T-helper 2 cell treated with Interferon-gamma antibody and Interleukin-4, amounts not matched to agents 100 ng/mL and 5 ng/mL, for 36 hours (primary cell): ENCODE results near the gene KLHDC7B. TPM values are rescaled to one million over a fixed set of nuclear protein-coding genes. Genes with fewer than 3 reads are reported as not detected.
"Not testable (repeated sequence)": the region's sequence is repeated elsewhere in the genome, so short reads cannot be mapped to it uniquely, and the experiment has no call there.

ENCODE experiments used
- intact Hi-C: fragments of 100-400 bp; cut with micrococcal nuclease; formaldehyde crosslinking; loops from one replicate; pipeline ENCODE4 v1.15.1; 2023
- total RNA-seq: library from RNA; stranded (reverse); gene quantifications from 2 replicates; pipeline ENCODE4 v1.2.3, GENCODE V29; 2022

KLHDC7B gene
- total RNA-seq, 1 donor from 2014 or later = 5.3 TPM

DNA sequence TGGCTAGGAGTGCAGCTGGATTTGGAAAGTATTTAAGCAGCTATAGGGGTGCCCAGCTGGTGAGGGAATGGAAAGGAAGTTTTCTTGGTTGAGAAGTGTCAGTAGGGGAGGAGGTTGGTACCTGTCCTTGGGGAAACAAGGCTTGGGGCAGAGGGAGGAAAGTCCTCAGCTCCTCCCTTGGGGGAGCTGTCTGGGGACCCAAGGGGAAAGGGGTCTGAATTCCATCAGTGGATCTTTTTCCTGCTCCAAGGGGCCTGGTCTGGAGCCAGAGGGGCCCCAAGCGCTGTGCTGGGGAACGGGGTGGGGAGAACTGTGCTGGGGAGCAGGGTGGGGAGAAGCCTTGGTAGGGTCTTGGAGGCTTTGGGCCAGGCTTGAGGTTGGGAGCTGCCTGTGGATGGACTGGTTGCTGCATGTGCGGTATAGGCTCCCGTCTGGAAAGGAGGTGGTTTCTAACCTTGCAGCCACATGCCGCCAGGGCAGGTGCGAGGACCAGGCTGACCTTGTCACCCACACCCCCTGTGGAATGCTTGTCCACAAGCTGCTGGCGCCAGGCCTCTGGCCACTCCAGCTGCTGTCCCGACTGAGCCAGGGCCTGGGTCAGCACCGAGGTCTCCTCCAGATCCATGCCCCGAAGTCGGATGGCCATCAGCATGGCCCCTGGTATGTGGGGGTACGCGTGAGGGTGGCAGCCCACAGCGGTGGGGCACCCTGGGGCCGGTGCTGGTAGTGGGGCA lies 16.9 kb upstream of the KLHDC7B start:
- intact Hi-C loops = no loop called here

DNA sequence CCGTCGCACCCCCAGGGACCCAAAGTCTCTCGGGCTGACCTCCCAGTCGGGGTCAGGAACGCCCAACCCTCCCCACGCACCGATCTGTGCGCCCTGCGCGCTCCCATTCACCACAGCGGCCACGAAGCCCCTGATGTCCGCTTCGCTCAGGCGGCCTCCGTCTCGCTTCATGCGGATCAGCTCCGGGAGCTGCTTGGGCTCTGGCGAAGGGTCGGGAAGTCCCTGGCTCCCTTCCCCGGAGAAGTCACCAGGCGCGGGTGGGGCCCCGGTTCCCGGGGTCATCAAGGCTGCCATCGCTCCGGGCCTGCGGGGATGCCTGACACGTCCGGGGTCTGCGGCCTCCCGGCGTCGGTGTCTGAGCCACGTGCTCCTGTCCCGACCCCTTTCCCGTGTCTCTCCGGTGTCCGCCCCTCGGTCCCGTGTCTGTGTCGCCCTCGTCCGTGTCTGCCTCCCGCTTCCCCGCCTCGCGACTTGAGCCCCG lies 16.2 kb upstream of the KLHDC7B start:
- intact Hi-C loops = no loop called here

DNA sequence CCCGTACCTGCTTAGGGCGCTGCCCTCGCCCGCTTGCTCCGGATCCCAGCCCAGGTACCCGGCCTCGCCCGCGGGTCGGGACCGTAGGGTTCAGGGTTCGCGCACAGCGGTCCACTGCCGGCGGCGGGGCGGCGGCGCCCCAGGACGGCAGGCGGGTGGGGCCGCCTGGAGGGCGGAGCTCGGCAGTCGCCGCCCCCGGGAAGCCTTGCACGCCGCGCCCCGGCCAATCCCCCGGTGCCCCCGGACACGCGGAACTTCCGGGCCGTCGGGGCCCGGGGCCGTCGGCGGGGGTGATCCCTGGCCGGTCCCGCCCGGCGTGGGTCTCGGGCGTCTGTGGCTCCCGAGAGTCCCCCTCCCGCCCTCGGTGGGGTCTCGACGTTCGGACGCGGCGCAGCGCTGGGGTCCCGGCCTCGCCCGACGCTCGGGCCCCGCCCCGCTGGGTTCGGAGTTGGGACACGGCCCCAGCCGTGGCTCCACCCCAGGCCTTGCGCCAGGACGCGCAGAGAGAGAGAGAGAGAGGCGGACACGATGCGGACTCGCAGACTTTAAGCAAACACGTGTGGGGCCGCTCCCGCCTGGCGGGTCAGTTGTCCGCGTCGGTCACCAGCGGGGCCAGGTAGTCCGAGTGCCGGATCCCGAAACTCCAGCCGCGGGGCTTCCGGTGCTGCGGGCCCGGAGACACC lies 15.7 kb upstream of the KLHDC7B start, which contains the start of gene TYMP:
Gene TYMP (minus strand): TSS at position 116 of the 683 bp plus-strand sequence. CDS start 303 bp downstream, outside the sequence.
- intact Hi-C loops = loop anchor here (2.0 kb wide), 1 partner anchor 15 kb away; the partner anchor contains the start of gene KLHDC7B

DNA sequence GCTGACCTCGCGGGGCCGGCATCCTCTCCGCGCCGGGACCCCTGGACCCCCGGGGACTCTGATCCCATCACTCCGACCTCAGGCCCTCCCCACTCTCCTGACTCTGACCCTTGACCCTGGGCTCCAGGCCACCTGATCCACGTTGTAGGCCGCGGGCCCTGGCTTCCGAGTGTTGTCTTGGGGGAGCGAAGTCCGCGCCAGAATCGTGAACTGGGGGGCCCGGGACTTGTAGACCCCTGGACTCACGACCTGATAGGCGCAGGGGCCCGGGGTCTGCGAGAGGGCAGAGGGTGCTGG lies 15.2 kb upstream of the KLHDC7B start:
- intact Hi-C loops = loop anchor here (2.0 kb wide), 1 partner anchor 14 kb away; the partner anchor contains the start of gene KLHDC7B

DNA sequence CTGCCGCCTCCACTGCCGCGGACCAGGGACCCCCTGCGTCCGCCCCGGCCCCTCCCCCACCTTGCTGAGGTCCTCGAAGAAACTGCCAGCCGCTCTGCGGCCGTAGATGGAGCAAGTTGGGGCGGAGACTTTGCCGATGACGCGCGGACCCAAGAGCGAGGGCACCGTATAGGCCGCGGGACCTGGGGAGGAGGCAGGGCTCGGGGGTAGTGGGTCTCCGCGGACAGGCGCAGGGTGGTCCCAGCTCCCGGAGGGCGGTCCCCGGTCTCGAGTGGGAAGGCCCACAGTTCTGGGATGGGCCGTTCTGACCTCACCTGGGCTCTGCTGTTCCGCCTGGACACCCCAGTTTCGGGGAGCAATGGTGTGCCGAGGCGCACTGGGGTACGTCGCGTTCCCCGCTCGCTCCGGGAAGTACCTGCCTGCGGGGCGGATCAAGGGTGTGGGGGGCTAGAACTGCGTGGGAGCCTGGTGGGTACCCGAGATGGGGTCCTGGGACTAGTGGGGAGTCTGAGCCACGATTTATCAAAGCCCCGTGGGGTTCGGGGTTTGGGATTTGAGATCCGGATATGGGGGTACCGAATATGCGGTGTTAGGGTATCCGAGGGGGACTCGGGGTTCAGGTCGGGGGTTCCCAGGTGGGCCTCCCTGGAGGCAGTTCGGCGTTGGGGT lies 14.7 kb upstream of the KLHDC7B start:
- intact Hi-C loops = loop anchor here (1.0 to 2.0 kb wide), 2 partner anchors 8 to 14 kb away; partner anchors contain the start of gene KLHDC7B

DNA sequence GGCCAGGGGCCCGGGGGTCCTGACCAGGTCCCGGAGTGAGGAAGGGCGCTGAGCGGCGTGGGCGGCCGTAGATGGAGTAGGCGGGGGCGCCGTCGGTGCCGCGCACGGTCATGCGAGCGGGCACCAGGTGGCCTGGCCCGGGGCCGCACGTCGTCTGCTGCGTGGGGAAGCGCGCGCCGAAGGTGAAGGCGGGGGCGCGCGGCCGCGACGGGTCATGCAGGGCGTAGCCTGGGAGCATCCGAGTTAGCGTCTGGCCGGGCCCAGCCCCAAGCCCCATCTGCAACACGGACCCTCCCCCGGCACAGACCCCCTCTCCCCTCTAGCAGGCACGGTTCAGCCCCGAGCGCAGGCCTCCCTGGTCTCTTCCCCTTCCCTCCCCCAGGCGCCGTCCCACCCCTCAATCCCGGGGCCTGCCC lies 14.1 kb upstream of the KLHDC7B start:
- intact Hi-C loops = loop anchor here (1.0 to 2.0 kb wide), 2 partner anchors 8 to 13 kb away; partner anchors contain the start of gene KLHDC7B

DNA sequence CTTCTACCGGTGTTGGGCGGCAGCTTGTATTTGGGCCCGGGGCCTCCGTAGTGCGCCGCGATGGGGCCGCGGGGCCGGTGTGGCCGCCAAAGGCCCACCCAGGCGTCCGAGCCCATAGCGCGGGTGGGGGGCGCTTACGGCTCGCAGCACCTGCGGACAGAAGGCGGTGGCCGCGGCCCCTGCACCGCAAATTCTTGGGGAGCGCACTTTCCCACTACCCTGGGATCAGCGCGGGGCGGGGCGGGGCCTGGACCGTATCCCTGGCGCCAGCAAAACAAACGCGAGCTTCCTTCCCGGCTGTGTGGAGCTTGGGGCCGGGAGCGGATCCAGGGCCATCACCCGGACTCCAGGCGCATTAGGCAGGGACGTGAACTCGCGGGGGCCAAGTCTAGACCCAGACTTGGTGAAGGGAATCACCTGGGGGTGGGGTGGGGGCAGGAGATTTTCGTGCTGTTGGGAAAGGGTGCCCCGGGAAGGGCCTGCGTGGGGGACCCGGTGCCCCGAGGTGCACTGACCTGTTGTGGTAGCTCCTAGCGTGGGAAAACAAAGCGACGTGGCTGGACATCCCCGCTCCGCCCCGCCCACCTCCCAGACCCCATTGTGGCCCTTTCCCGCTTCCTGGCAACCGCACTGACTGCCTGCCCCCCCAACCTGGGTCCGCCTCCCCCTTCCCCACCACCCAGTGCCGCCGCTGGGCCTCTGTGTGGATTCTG lies 13.6 kb upstream of the KLHDC7B start:
- intact Hi-C loops = loop anchor here (1.0 to 2.0 kb wide), 2 partner anchors 7 to 13 kb away; partner anchors contain the start of gene KLHDC7B

DNA sequence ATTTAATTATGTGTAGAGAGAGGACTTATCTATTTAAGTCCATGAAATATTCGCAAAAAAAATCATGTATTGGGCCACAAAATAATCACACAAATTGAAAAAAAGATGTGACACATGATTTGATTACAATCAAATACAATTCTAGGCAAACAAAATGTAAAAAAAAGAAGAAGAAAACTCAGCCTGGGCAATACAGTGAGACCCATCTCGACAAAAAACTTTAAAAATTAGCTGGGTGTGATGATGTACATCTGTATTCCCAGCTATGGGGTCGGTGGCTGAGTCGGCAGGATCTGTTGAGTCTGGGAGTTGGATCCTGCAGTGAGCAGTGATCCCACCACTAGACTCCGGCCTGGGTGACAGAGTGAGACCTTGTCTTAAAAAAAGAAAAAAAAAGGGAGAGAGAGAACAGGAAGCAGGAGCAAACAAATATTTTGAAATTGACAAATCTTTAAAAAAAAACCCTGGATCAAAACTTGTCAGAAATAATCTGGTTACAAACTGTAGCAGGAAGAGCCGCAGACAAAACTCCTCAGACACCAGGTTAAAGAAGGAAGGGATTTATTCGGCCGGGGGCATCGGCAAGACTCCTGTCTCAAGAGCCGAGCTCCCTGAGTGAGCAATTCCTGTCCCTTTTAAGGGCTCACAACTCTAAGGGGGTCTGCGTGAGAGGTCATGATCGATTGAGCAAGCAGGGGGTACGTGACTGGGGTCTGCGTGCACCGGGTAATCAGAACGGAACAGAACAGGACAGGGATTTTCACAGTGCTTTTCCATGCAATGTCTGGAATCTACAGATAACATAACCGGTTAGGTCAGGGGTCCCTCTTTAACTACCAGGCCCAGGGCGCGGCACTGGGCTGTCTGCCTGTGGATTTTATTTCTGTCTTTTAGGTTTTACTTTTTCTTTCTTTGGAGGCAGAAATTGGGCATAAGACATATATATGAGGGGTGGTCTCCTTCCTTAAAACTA lies 12.6 kb upstream of the KLHDC7B start:
- intact Hi-C loops = no loop called here

DNA sequence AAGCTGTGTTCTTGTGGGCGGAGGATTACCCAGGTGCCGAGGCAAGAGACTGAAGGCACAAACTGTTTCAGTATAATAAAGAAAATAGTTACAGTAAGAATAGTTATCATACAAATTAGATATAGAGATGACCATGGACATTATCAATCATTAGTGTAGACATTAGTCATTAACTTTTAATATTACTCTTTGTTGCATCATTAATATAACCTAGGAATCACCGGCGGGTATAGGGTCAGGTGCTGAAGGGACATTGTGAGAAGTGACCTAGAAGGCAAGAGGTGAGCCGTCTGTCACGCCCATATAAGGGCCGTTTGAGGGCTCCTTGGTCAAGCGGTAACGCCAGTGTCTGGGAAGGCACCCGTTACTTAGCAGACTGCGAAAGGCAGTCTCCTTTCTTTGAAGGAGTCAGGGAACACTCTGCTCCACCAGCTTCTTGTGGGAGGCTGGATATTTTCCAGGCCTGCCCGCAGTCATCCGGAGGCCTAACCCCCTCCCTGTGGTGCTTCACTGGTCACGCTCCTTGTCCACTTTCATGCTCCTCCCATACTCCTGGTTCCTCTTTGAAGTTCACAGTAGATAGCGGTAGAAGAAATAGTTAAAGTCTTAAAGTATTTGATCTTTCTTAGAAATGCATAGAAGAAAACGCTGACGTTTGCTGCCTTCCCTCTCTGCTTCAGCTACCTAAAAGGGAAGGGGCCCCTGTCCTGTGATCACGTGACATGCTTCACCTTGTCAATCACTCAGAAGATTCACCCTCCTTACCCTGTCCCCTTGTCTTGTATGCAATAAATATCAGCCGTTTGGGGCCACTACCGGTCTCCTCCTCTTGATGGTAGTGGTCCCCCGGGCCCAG lies 11.6 kb upstream of the KLHDC7B start:
- intact Hi-C loops = not testable (repeated sequence)

DNA sequence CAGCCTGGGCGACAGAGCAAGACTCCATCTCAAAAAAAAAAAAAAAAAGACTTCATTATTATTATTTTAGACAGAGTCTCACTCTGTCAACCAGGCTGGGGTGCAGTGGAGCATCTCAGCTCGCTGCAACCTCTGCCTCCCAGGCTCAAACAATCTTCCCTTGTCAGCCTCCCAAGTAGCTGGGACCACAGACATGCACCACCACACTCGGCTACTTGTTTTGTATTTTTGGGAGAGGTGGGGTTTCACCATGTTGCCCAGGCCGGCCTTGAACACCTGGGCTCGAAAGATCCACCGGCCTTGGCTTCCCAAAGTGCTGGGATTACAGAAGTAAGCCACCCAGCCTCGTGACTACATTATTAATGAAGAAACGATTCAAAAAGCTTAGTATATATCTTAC lies 10.6 kb upstream of the KLHDC7B start:
- intact Hi-C loops = no loop called here

DNA sequence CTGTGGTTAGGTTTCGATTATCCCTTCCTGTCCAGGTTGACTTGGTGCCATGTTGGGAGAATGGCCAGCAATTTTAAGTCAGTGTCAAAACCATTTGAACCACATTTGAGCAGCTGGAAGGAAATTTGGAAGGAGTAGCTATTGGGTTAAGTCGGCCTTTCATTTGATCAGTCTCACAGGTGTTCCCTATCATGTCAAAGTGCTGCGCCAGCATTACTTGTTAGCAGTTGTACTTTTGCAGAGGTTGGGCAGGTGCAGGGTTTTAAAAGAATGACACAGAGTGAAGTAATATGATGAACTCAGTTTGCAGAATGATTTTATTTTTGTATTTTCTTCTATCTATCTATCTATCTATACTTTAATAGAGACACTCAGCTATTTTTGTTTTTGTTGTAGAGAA lies 9.5 kb upstream of the KLHDC7B start:
- intact Hi-C loops = no loop called here

DNA sequence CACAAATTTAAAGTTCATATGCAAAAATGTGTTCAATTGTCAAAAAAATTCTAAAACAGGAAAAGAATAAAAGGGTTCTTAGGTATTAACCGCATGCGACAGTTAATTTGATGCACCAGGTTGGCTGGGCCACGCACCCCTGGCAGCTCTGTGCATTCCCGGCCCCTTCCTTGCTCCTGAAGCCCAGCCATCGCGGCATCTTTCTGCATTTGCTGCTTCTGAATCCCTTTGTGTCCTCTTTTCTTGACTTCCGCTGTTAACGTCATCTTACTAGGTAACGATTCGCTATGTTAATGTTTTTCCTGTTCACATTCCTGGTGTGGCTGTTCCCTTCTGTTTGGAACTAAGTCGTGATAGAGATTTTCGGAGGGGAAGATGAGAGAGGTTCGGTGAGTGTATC lies 7.9 kb upstream of the KLHDC7B start:
- intact Hi-C loops = no loop called here

DNA sequence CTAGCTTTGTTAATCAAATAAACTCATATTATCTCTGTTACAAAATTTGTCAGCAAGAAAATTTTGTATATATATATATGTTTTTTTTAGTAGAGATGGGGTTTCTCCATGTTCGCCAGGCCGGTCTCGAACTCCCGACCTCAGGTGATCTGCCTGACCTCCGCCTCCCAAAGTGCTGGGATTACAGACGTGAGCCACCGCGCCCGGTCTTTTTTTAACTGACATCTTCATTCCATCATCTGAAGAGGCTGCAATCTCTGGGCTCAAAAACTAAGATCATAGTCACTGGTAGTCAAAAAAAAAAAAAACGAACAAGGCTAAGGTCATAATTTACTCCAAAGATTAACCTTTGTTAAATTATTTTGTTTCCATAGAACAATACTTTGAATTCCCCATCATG lies 5.3 kb upstream of the KLHDC7B start:
- intact Hi-C loops = no loop called here

DNA sequence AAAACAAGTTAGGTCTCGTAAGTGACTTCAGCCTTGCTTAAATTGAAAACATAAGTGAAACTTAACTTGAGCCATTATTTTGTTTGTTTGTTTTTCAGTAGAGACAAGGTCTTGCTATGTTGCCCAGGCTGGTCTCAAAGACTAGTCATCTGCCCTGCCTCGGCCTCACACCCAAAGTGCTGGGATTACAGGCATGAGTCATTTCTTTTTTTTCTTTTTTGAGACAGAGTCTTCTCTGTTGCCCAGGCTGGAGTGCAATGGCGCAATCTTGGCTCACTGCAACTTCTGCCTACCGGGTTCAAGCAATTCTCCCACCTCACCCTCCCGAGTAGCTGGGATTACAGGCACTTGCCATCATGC lies 4.1 kb upstream of the KLHDC7B start:
- intact Hi-C loops = not testable (repeated sequence)

DNA sequence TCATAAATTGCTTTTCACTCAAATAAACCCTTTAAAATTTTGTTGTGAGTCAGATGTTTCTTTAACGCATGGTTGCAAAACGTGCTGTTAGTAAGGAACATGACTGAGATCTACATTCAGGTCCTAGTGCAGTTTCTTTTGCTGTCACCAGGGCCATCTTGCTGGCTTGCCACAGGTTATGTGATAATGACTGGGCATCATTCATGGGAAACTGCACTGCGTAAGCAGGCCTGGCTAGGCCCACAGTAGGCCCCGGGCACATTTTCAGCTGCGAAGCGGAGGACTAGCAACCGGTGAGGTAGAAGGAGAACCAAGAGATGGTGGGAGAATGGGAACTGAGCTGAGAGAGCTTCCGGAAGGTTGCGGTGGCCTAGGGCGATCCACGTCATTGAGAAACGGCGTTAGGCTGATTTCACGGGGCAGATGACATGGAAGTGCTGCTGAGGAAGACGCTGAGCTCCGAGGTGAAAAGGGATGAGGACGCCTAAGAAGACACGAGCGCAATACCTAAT lies 3.2 kb upstream of the KLHDC7B start:
- intact Hi-C loops = no loop called here

DNA sequence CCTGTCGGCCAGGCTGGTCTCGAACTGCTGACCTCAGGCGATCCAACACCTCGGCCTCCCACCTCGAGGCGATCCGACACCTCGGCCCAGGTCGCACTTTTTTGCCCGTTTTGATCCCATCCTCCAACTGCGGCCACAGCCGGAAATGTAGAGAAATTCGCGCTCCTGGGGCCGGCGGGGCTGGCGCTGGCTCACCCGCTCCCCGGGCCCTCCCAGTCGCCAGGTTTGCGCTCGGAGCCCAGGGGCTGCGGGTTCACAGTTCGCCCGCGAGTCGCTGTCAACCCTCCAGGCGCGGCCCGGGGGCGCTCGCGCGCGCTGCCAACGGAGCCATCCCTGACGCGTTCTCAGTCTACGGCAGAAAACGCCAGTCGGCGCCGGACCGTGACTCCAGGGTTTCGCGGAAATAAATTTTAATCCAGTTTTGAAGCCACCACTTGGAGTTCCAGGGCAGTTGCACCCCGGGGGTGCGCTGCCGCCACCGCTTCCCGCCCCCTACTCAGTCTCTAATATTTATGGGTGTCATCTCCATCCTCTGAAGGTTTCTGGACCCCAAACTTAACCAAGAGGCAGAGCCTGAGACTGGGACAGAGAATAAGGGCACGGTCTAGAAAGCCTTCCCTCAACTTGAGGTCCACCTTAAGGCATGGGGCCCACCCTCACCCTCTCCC lies 1.5 kb upstream of the KLHDC7B start:
- intact Hi-C loops = loop anchor here (1.0 to 2.0 kb wide), 3 partner anchors 13 to 77 kb away; partner anchors contain the start of genes SYCE3 and TYMP

DNA sequence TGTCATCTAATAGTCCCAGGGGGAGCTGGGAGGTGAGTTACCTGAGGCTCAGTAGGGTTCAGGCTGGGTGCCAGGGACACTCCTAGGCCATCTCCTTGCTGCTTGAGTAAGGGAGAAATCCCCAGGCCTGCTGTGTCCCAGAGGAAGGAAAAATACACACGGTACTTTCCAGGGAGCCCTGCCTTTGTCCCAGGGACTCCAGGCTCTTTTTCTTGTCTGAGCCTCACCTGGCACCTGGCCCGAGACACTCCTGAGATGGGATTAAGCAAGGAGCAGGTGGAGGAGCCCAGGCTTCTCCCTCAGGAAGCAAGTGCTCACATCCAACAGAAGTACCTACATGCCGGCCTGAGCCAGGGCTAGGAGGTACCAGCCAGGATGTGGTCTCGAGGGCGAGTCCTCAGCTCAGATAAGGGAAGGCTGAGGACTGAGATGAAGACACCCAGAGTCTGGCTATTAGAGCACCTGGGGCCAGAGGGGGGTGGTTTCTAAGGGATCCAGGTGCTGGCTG lies 899 bp upstream of the KLHDC7B start:
- intact Hi-C loops = loop anchor here (1.0 to 2.0 kb wide), 3 partner anchors 14 to 77 kb away; partner anchors contain the start of genes SYCE3 and TYMP
